KMS-11 (cell line): ENCODE results near the gene RHOV.

Experiments
- H2AFZ ChIP-seq: fragments of 200-600 bp; sonication (generic); 2 replicates; pipeline ENCODE4 v1.6.1; 2016; ENCODE audit warnings: antibody characterized with exemption, mixed run types, low read depth
- H3K27ac ChIP-seq: fragments of 200-600 bp; sonication (generic); 2 replicates; pipeline ENCODE4 v1.6.1; 2016; ENCODE audit warnings: mild to moderate bottlenecking, mixed run types
- H3K27me3 ChIP-seq: fragments of 200-600 bp; sonication (generic); 2 replicates; pipeline ENCODE4 v1.6.1; 2017; ENCODE audit warnings: mild to moderate bottlenecking, low read depth, mixed run types, moderate library complexity; ENCODE audit not compliant: insufficient read depth
- H3K36me3 ChIP-seq: fragments of 200-600 bp; sonication (generic); 2 replicates; pipeline ENCODE4 v1.6.1; 2017; ENCODE audit warnings: mild to moderate bottlenecking, mixed run types; ENCODE audit not compliant: insufficient read depth
- H3K4me1 ChIP-seq: fragments of 200-600 bp; sonication (generic); 2 replicates; pipeline ENCODE4 v1.6.1; 2016; ENCODE audit warnings: mild to moderate bottlenecking, low read depth, mixed run types; ENCODE audit not compliant: poor library complexity, severe bottlenecking
- H3K4me2 ChIP-seq: fragments of 200-600 bp; sonication (generic); 2 replicates; pipeline ENCODE4 v1.7.0; 2016; ENCODE audit warnings: mild to moderate bottlenecking, mixed run types
- H3K4me3 ChIP-seq: fragments of 200-600 bp; sonication (generic); IDR thresholded peaks from 2 replicates; pipeline ENCODE4 v1.6.1; 2017; ENCODE audit warnings: low read depth, low read length, mixed read lengths; ENCODE audit not compliant: insufficient read depth
- H3K79me2 ChIP-seq: fragments of 200-600 bp; sonication (generic); 2 replicates; pipeline ENCODE4 v1.6.1; 2016; ENCODE audit warnings: low read depth, mixed run types; ENCODE audit not compliant: insufficient read depth
- H3K9ac ChIP-seq: fragments of 200-600 bp; sonication (generic); 2 replicates; pipeline ENCODE4 v1.6.1; 2016; ENCODE audit warnings: mild to moderate bottlenecking, mixed run types
- H4K20me1 ChIP-seq: fragments of 200-600 bp; sonication (generic); 2 replicates; pipeline ENCODE4 v1.6.1; 2016; ENCODE audit warnings: mild to moderate bottlenecking, mixed run types; ENCODE audit not compliant: insufficient read depth
- CTCF ChIP-seq: fragments of 200-600 bp; sonication (generic); conservative IDR thresholded peaks from 2 replicates; pipeline ENCODE4 v1.6.1; 2017; ENCODE audit warnings: low read depth, mild to moderate bottlenecking, antibody characterized with exemption, low read length, moderate library complexity, mixed read lengths

Gene RHOV

GRCh38 chr15:40889112-40889511, 15.1 kb upstream of the RHOV start:
- Histone ChIP-seq H3K9ac (no peak overlapping the region), H3K27me3 (no peaks in the 10 kb centered on the region), H3K79me2 (no peaks in the 10 kb centered on the region), H3K4me2 (no peak overlapping the region), H2AFZ (no peak overlapping the region), H3K36me3 (no peaks in the 10 kb centered on the region), H3K4me1 (peaks cover 30% of the 10 kb centered on the region), H4K20me1 (no peaks in the 10 kb centered on the region), H3K4me3 (no peak overlapping the region), H3K27ac (no peak overlapping the region)
- no peak for TF ChIP-seq CTCF

GRCh38 chr15:40886586-40886985, 12.6 kb upstream of the RHOV start:
- Histone ChIP-seq H3K27ac (no peak overlapping the region), H2AFZ (no peak overlapping the region), H3K4me2 (no peak overlapping the region), H3K79me2 (no peaks in the 10 kb centered on the region), H3K9ac (no peak overlapping the region), H3K36me3 (no peaks in the 10 kb centered on the region), H3K4me1 (peaks cover 18% of the 10 kb centered on the region), H4K20me1 (no peaks in the 10 kb centered on the region), H3K4me3 (no peak overlapping the region), H3K27me3 (no peaks in the 10 kb centered on the region)
- TF ChIP-seq CTCF = no peak

GRCh38 chr15:40881351-40881750, 7.3 kb upstream of the RHOV start:
- H4K20me1 ChIP-seq = no peaks in the 10 kb centered on the region
- H3K79me2 ChIP-seq = no peaks in the 10 kb centered on the region
- H3K27ac ChIP-seq = no peak overlapping the region
- no peak overlapping the region for H3K4me3 ChIP-seq
- no peak for TF ChIP-seq CTCF
- no peak overlapping the region for H3K9ac ChIP-seq
- no peak overlapping the region for H2AFZ ChIP-seq
- no peaks in the 10 kb centered on the region for H3K36me3 ChIP-seq
- no peak overlapping the region for H3K4me2 ChIP-seq
- H3K27me3 ChIP-seq = no peaks in the 10 kb centered on the region
- H3K4me1 ChIP-seq = peaks cover 19% of the 10 kb centered on the region

GRCh38 chr15:40879609-40880008, 5.6 kb upstream of the RHOV start:
- no peak overlapping the region for H3K9ac ChIP-seq
- TF ChIP-seq CTCF = no peak
- no peak overlapping the region for H3K4me3 ChIP-seq
- no peak overlapping the region for H2AFZ ChIP-seq
- H3K79me2 ChIP-seq = no peaks in the 10 kb centered on the region
- H4K20me1 ChIP-seq = no peaks in the 10 kb centered on the region
- no peak overlapping the region for H3K27ac ChIP-seq
- H3K4me1 ChIP-seq = peaks cover 21% of the 10 kb centered on the region
- H3K36me3 ChIP-seq = no peaks in the 10 kb centered on the region
- no peaks in the 10 kb centered on the region for H3K27me3 ChIP-seq
- no peak overlapping the region for H3K4me2 ChIP-seq
